GM23338 (cell line): ENCODE data around the gene PLXNC1. TPM values are rescaled to one million over a fixed set of nuclear protein-coding genes. Genes with fewer than 3 reads are reported as not detected.

Source experiments
- ATAC-seq: fragments of 200-7000 bp; cut with Tn5 transposase; 3 replicates; pipeline ENCODE4 v1.9.1; 2020
- DNase-seq: peaks from one replicate; pipeline ENCODE4 v3.0.0-alpha.2; 2015; ENCODE audit warnings: low spot score
- H2AFZ ChIP-seq: fragments of 200-600 bp; sonication (generic); 2 replicates; pipeline ENCODE4 v1.8.0; 2016; ENCODE audit warnings: antibody characterized with exemption, mild to moderate bottlenecking, moderate library complexity
- H3F3A ChIP-seq: fragments of 200-600 bp; sonication (generic); replicated peaks from 2 replicates; pipeline ENCODE4 v1.8.0; 2017; ENCODE audit warnings: antibody characterized with exemption, mixed run types, low read depth
- H3K27ac ChIP-seq: fragments of 200-600 bp; sonication (generic); 2 replicates; pipeline ENCODE4 v1.6.1; 2016; ENCODE audit warnings: low read depth
- H3K27me3 ChIP-seq: fragments of 200-600 bp; sonication (generic); 2 replicates; pipeline ENCODE4 v1.8.0; 2016; ENCODE audit warnings: mild to moderate bottlenecking, mixed run types, moderate library complexity; ENCODE audit not compliant: insufficient read depth
- H3K36me3 ChIP-seq: fragments of 200-600 bp; sonication (generic); 2 replicates; pipeline ENCODE4 v1.8.0; 2016; ENCODE audit warnings: mild to moderate bottlenecking; ENCODE audit not compliant: insufficient read depth
- H3K4me1 ChIP-seq: fragments of 200-600 bp; sonication (generic); 2 replicates; pipeline ENCODE4 v1.8.0; 2016; ENCODE audit warnings: mild to moderate bottlenecking, moderate library complexity; ENCODE audit not compliant: insufficient read depth
- H3K4me2 ChIP-seq: fragments of 200-600 bp; sonication (generic); 2 replicates; pipeline ENCODE4 v1.7.1; 2017; ENCODE audit warnings: mixed run types
- H3K4me3 ChIP-seq: fragments of 200-600 bp; sonication (generic); 2 replicates; pipeline ENCODE4 v1.6.1; 2016; ENCODE audit warnings: mixed run types
- H3K79me2 ChIP-seq: fragments of 200-600 bp; sonication (generic); replicated peaks from 2 replicates; pipeline ENCODE4 v1.8.0; 2017; ENCODE audit warnings: mild to moderate bottlenecking; ENCODE audit not compliant: insufficient read depth
- H3K9me2 ChIP-seq: fragments of 200-600 bp; sonication (generic); 2 replicates; pipeline ENCODE4 v1.8.0; 2017; ENCODE audit not compliant: insufficient read depth
- H4K20me1 ChIP-seq: fragments of 200-600 bp; sonication (generic); replicated peaks from 2 replicates; pipeline ENCODE4 v1.8.0; 2017; ENCODE audit warnings: mild to moderate bottlenecking; ENCODE audit not compliant: insufficient read depth
- H3K27ac Mint-ChIP-seq: 2 replicates; pipeline ENCODE4 v1.8.0; 2020; ENCODE audit warnings: inconsistent platforms, mild to moderate bottlenecking, moderate library complexity, mixed read lengths
- H3K27me3 Mint-ChIP-seq: 3 replicates; pipeline ENCODE4 v1.8.0; 2022; ENCODE audit warnings: low read depth, mild to moderate bottlenecking, moderate library complexity, mixed read lengths, inconsistent platforms; ENCODE audit not compliant: insufficient read depth, poor library complexity
- H3K36me3 Mint-ChIP-seq: 3 replicates; pipeline ENCODE4 v1.8.0; 2021; ENCODE audit warnings: low read depth, mild to moderate bottlenecking, inconsistent platforms, moderate library complexity, mixed read lengths
- H3K4me1 Mint-ChIP-seq: 3 replicates; pipeline ENCODE4 v1.8.0; 2020; ENCODE audit warnings: mild to moderate bottlenecking, inconsistent platforms, mixed read lengths
- H3K4me3 Mint-ChIP-seq: 3 replicates; pipeline ENCODE4 v1.8.0; 2021; ENCODE audit warnings: moderate library complexity, mild to moderate bottlenecking, inconsistent platforms, mixed read lengths
- H3K9me3 Mint-ChIP-seq: 3 replicates; pipeline ENCODE4 v1.8.0; 2020; ENCODE audit warnings: moderate library complexity, mild to moderate bottlenecking, inconsistent platforms, mixed read lengths
- CREB1 ChIP-seq: fragments of 250-450 bp; sonication (Bioruptor Pico); IDR thresholded peaks from 2 replicates; pipeline ENCODE4 v1.5.0; 2020; ENCODE audit warnings: low read depth, mild to moderate bottlenecking, moderate library complexity
- EZH2 ChIP-seq: fragments of 200-600 bp; sonication (generic); IDR thresholded peaks from one replicate; pipeline ENCODE4 v1.8.0; 2017; ENCODE audit warnings: antibody characterized with exemption, mild to moderate bottlenecking, low read depth; ENCODE audit not compliant: unreplicated experiment
- EZH2phosphoT487 ChIP-seq: fragments of 200-600 bp; sonication (generic); IDR thresholded peaks from one replicate; pipeline ENCODE4 v1.8.1; 2018; ENCODE audit warnings: antibody characterized with exemption; ENCODE audit not compliant: unreplicated experiment
- JUNB ChIP-seq: IDR thresholded peaks from one replicate; pipeline ENCODE4 v1.6.1; 2016; ENCODE audit warnings: antibody characterized with exemption; ENCODE audit not compliant: unreplicated experiment
- NANOG ChIP-seq: IDR thresholded peaks from 2 replicates; pipeline ENCODE4 v1.6.1; 2016; ENCODE audit warnings: antibody characterized with exemption, borderline replicate concordance
- POLR2AphosphoS5 ChIP-seq: IDR thresholded peaks from 2 replicates; pipeline ENCODE4 v1.6.1; 2016; ENCODE audit warnings: antibody characterized with exemption, low read depth
- STAT1 ChIP-seq: IDR thresholded peaks from one replicate; pipeline ENCODE4 v1.6.1; 2016; ENCODE audit warnings: antibody characterized with exemption; ENCODE audit not compliant: unreplicated experiment
- ZNF114 ChIP-seq: fragments of 250-450 bp; sonication (Bioruptor Pico); IDR thresholded peaks from 2 replicates; pipeline ENCODE4 v1.5.0; 2020; ENCODE audit warnings: mild to moderate bottlenecking, moderate library complexity
- ZNF331 ChIP-seq: fragments of 250-450 bp; sonication (Bioruptor Pico); IDR thresholded peaks from 2 replicates; pipeline ENCODE4 v1.5.0; 2020; ENCODE audit warnings: low read depth, mild to moderate bottlenecking, moderate library complexity
- polyA plus RNA-seq: library from polyadenylated mRNA; unstranded; fragments of >200 nt; fragmentation: Nextera tagmentation; extraction: Ambion mirVana; gene quantifications from 2 replicates; pipeline ENCODE4 v1.2.1, GENCODE V29; 2016
- total RNA-seq: library from RNA; depleted of rRNA; stranded (reverse); fragments of >200 nt; shearing (Covaris generic); gene quantifications from 2 replicates; pipeline ENCODE4 v1.2.3, GENCODE V29; 2014
- TF ChIP-seq, protein P1 (sequence below): IDR thresholded peaks from one replicate; pipeline ENCODE4 v1.6.1; 2018; ENCODE audit warnings: antibody characterized with exemption; ENCODE audit not compliant: unreplicated experiment
- TF ChIP-seq, protein P2 (sequence below): fragments of 250-450 bp; sonication (Bioruptor Pico); IDR thresholded peaks from 2 replicates; pipeline ENCODE4 v1.5.0; 2020; ENCODE audit warnings: mild to moderate bottlenecking, moderate library complexity
- TF ChIP-seq, protein P3 (sequence below): IDR thresholded peaks from 2 replicates; pipeline ENCODE4 v1.6.1; 2016; ENCODE audit warnings: antibody characterized with exemption

PLXNC1 gene
- total and polyA plus RNA-seq, 2 experiments from 2014 or later = 1.9 to 6.5 TPM

DNA sequence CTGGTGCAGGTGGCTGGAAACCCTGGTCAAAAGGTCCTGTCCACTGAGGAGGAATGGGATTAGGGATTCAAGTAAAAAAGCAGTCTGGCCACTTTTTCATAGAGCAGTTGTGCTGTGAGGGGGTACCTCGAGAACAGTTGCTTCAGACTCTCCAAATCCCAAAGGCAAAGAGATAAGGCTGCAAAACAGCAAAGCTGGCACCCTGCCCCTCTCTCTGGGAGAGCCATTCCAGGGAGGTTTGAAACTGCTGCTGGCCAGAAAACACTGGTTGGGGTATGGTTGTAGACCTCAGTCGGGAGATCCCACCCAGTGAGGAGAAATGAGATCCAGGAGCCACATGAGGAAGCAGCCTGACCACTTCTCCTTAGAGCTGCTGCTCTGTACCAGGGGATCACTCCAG lies 174.0 kb downstream of the PLXNC1 start (continued):
- TF ChIP-seq JUNB = no peak
- TF ChIP-seq STAT1 = no peak
- TF ChIP-seq EZH2phosphoT487 = no peak
- TF ChIP-seq, protein P1, sequence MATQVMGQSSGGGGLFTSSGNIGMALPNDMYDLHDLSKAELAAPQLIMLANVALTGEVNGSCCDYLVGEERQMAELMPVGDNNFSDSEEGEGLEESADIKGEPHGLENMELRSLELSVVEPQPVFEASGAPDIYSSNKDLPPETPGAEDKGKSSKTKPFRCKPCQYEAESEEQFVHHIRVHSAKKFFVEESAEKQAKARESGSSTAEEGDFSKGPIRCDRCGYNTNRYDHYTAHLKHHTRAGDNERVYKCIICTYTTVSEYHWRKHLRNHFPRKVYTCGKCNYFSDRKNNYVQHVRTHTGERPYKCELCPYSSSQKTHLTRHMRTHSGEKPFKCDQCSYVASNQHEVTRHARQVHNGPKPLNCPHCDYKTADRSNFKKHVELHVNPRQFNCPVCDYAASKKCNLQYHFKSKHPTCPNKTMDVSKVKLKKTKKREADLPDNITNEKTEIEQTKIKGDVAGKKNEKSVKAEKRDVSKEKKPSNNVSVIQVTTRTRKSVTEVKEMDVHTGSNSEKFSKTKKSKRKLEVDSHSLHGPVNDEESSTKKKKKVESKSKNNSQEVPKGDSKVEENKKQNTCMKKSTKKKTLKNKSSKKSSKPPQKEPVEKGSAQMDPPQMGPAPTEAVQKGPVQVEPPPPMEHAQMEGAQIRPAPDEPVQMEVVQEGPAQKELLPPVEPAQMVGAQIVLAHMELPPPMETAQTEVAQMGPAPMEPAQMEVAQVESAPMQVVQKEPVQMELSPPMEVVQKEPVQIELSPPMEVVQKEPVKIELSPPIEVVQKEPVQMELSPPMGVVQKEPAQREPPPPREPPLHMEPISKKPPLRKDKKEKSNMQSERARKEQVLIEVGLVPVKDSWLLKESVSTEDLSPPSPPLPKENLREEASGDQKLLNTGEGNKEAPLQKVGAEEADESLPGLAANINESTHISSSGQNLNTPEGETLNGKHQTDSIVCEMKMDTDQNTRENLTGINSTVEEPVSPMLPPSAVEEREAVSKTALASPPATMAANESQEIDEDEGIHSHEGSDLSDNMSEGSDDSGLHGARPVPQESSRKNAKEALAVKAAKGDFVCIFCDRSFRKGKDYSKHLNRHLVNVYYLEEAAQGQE = no peak

DNA sequence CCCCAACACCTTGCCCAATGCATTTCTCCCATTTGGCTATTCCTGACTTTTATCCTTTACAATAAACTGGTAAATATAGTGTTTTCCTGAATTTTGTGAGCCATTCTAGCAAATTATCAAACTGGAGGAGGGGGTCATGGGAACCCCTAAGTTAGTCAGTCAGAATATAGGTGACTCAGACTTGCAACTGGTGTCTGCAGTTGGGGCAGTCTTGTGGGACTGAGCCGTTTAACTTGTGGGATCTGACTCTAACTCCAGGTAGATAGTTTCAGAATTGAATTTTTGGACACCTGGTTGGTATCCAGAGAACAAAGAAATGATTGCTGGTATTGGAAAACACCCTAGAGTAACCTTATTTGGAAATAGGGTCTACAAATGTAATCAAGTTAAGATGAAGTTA lies 177.9 kb downstream of the PLXNC1 start:
- Histone ChIP-seq H3K4me1 (no peaks in the 10 kb centered on the region), H3K9me2 (no peaks in the 10 kb centered on the region), H3K4me3 (no peak overlapping the region), H3K4me2 (no peak overlapping the region), H3K27ac (no peak overlapping the region), H4K20me1 (no peaks in the 10 kb centered on the region), H3K79me2 (no peaks in the 10 kb centered on the region), H3F3A (no peaks in the 10 kb centered on the region), H3K27me3 (no peaks in the 10 kb centered on the region), H3K36me3 (peaks cover 16% of the 10 kb centered on the region; the same call in 1 of the 2 replicates), H2AFZ (no peak overlapping the region)
- H3K9me3 Mint-ChIP-seq = peaks cover 12% of the 10 kb centered on the region
- H3K4me1 Mint-ChIP-seq = no peaks in the 10 kb centered on the region
- ATAC-seq (no peak), DNase-seq (no peak)
- H3K36me3 Mint-ChIP-seq = peaks cover 43% of the 10 kb centered on the region
- no peak overlapping the region for H3K4me3 Mint-ChIP-seq
- no peak overlapping the region for H3K27ac Mint-ChIP-seq
- H3K27me3 Mint-ChIP-seq = peaks cover 6% of the 10 kb centered on the region
- TF ChIP-seq, protein P2, sequence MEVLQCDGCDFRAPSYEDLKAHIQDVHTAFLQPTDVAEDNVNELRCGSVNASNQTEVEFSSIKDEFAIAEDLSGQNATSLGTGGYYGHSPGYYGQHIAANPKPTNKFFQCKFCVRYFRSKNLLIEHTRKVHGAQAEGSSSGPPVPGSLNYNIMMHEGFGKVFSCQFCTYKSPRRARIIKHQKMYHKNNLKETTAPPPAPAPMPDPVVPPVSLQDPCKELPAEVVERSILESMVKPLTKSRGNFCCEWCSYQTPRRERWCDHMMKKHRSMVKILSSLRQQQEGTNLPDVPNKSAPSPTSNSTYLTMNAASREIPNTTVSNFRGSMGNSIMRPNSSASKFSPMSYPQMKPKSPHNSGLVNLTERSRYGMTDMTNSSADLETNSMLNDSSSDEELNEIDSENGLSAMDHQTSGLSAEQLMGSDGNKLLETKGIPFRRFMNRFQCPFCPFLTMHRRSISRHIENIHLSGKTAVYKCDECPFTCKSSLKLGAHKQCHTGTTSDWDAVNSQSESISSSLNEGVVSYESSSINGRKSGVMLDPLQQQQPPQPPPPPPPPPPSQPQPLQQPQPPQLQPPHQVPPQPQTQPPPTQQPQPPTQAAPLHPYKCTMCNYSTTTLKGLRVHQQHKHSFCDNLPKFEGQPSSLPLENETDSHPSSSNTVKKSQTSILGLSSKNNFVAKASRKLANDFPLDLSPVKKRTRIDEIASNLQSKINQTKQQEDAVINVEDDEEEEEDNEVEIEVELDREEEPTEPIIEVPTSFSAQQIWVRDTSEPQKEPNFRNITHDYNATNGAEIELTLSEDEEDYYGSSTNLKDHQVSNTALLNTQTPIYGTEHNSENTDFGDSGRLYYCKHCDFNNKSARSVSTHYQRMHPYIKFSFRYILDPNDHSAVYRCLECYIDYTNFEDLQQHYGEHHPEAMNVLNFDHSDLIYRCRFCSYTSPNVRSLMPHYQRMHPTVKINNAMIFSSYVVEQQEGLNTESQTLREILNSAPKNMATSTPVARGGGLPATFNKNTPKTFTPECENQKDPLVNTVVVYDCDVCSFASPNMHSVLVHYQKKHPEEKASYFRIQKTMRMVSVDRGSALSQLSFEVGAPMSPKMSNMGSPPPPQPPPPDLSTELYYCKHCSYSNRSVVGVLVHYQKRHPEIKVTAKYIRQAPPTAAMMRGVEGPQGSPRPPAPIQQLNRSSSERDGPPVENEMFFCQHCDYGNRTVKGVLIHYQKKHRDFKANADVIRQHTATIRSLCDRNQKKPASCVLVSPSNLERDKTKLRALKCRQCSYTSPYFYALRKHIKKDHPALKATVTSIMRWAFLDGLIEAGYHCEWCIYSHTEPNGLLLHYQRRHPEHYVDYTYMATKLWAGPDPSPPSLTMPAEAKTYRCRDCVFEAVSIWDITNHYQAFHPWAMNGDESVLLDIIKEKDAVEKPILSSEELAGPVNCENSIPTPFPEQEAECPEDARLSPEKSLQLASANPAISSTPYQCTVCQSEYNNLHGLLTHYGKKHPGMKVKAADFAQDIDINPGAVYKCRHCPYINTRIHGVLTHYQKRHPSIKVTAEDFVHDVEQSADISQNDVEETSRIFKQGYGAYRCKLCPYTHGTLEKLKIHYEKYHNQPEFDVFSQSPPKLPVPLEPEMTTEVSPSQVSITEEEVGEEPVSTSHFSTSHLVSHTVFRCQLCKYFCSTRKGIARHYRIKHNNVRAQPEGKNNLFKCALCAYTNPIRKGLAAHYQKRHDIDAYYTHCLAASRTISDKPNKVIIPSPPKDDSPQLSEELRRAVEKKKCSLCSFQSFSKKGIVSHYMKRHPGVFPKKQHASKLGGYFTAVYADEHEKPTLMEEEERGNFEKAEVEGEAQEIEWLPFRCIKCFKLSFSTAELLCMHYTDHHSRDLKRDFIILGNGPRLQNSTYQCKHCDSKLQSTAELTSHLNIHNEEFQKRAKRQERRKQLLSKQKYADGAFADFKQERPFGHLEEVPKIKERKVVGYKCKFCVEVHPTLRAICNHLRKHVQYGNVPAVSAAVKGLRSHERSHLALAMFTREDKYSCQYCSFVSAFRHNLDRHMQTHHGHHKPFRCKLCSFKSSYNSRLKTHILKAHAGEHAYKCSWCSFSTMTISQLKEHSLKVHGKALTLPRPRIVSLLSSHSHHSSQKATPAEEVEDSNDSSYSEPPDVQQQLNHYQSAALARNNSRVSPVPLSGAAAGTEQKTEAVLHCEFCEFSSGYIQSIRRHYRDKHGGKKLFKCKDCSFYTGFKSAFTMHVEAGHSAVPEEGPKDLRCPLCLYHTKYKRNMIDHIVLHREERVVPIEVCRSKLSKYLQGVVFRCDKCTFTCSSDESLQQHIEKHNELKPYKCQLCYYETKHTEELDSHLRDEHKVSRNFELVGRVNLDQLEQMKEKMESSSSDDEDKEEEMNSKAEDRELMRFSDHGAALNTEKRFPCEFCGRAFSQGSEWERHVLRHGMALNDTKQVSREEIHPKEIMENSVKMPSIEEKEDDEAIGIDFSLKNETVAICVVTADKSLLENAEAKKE (CRISPR knock-in tag) = no peak
- no peak for TF ChIP-seq NANOG
- TF ChIP-seq, protein P1 = no peak
- TF ChIP-seq ZNF114 (CRISPR knock-in tag) = no peak
- TF ChIP-seq ZNF331 = no peak
- no peak for TF ChIP-seq CREB1 (CRISPR knock-in tag)
- no peak for TF ChIP-seq POLR2AphosphoS5
- TF ChIP-seq, protein P3, sequence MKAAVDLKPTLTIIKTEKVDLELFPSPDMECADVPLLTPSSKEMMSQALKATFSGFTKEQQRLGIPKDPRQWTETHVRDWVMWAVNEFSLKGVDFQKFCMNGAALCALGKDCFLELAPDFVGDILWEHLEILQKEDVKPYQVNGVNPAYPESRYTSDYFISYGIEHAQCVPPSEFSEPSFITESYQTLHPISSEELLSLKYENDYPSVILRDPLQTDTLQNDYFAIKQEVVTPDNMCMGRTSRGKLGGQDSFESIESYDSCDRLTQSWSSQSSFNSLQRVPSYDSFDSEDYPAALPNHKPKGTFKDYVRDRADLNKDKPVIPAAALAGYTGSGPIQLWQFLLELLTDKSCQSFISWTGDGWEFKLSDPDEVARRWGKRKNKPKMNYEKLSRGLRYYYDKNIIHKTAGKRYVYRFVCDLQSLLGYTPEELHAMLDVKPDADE = no peak
- TF ChIP-seq STAT1 = no peak
- TF ChIP-seq EZH2 = no peak
